ENCODE data around the gene ZNF57.

ZNF57 gene

DNA sequence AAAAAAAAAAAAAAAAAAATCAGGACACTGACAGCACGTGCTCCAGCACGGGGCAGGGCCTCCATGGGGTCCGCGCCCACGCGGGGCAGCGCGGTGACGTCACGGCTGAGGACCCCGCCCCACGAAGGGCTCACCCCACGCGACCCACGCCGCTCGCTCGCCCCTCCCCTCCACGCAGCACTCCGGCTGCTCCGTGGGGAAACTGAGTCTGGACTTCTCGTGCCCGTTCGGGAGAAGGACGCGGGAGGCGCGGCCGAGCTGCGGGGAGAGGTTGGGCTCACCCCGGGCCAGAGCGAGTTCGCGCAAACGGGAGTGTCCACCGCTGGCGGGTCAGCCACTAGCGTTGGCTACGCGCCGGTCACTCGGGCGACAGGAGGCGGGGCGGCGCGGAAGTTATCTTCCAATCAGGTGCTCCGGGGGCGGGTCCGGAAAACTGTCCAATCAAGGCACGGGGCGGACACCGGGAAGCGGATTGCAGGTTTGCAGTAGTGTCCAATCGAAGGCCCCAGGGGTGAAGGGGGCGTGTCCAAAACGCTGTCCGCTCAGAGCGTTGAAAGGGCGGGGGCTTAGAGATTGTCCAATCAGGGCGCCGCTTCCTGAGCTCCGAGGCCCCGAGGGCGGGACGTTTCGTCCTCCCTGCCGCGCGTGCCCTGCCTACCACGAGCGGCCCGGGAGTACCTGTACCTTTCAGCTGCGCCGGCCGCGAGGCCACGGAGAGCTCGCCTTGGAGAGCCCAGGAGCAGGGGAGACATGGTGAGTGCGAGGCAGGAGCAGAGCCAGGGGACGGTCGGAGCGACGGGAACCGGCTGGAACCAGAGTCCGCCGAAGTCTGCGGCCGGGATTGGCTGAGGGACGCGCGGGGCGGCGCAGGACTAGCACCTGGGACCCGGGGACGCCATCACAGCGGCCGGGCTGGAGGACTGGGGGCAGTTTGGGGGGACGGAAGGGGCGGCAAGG is at the start of gene ZNF57:
TSS of gene ZNF57 (plus strand) at position 633 of the 957 bp plus-strand sequence. CDS start at position 751, 118 bp downstream.
- H3K27me3 ChIP-seq (ENCODE audit: control insufficient read depth, insufficient read depth, low read length), result no peaks in the 10 kb centered on the region

DNA sequence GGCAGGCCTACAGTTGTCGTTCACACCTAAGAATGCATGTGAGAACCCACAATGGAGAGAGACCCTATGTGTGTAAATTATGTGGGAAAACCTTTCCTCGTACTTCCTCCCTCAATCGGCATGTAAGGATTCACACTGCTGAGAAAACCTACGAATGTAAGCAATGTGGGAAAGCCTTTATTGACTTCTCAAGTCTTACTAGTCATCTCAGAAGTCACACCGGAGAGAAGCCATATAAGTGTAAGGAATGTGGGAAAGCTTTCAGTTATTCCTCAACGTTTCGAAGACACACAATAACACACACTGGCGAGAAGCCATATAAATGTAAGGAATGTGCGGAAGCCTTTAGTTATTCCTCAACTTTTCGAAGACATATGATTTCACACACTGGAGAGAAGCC is 48.1 kb upstream of the ZNF57 start:
- Histone ChIP-seq H3K36me3 (ENCODE audit: control insufficient read depth, insufficient read depth, low read length) (peaks cover 27% of the 10 kb centered on the region), H3K4me3 (ENCODE audit: low read depth, low read length) (no peak overlapping the region), H3K27me3 (ENCODE audit: control insufficient read depth, insufficient read depth, low read length) (no peaks in the 10 kb centered on the region), H3K4me1 (ENCODE audit: control insufficient read depth, insufficient read depth, low read length) (no peaks in the 10 kb centered on the region), H3K9ac (ENCODE audit: low read depth, low read length) (no peak overlapping the region), H3K9me3 (ENCODE audit: control insufficient read depth, insufficient read depth, low read length) (peaks cover 38% of the 10 kb centered on the region)

More for the DNA sequence above, at the start of gene ZNF57:
- Histone ChIP-seq H3K9me3 (ENCODE audit: control insufficient read depth, insufficient read depth, low read length) (peaks cover 3% of the 10 kb centered on the region), H3K4me3 (ENCODE audit: low read depth, low read length) (peak within 1 kb of the TSS; percentile 88), H3K36me3 (ENCODE audit: control insufficient read depth, insufficient read depth, low read length) (no peaks in the 10 kb centered on the region), H3K4me1 (ENCODE audit: control insufficient read depth, insufficient read depth, low read length) (no peaks in the 10 kb centered on the region), H3K9ac (ENCODE audit: low read depth, low read length) (peak within 1 kb of the TSS; percentile 60)

GRCh38 chr19:2853015-2853606 is 47.6 kb upstream of the ZNF57 start:
- H3K4me3 ChIP-seq (ENCODE audit: low read depth, low read length), result no peak overlapping the region
- peaks cover 27% of the 10 kb centered on the region for H3K36me3 ChIP-seq (ENCODE audit: control insufficient read depth, insufficient read depth, low read length)
- peaks cover 38% of the 10 kb centered on the region for H3K9me3 ChIP-seq (ENCODE audit: control insufficient read depth, insufficient read depth, low read length)
- no peak overlapping the region for H3K9ac ChIP-seq (ENCODE audit: low read depth, low read length)
- H3K27me3 ChIP-seq (ENCODE audit: control insufficient read depth, insufficient read depth, low read length), result no peaks in the 10 kb centered on the region
- no peaks in the 10 kb centered on the region for H3K4me1 ChIP-seq (ENCODE audit: control insufficient read depth, insufficient read depth, low read length)

- no peak overlapping the region for H3K9ac ChIP-seq (ENCODE audit: low read depth, low read length)
- peaks cover 47% of the 10 kb centered on the region for H3K9me3 ChIP-seq (ENCODE audit: control insufficient read depth, insufficient read depth, low read length)
- no peaks in the 10 kb centered on the region for H3K4me1 ChIP-seq (ENCODE audit: control insufficient read depth, insufficient read depth, low read length)
- no peaks in the 10 kb centered on the region for H3K27me3 ChIP-seq (ENCODE audit: control insufficient read depth, insufficient read depth, low read length)
- H3K36me3 ChIP-seq (ENCODE audit: control insufficient read depth, insufficient read depth, low read length), result peaks cover 27% of the 10 kb centered on the region
- H3K4me3 ChIP-seq (ENCODE audit: low read depth, low read length), result no peak overlapping the region
Observed at GRCh38 chr19:2854849-2855248, 45.9 kb upstream of the ZNF57 start.

DNA sequence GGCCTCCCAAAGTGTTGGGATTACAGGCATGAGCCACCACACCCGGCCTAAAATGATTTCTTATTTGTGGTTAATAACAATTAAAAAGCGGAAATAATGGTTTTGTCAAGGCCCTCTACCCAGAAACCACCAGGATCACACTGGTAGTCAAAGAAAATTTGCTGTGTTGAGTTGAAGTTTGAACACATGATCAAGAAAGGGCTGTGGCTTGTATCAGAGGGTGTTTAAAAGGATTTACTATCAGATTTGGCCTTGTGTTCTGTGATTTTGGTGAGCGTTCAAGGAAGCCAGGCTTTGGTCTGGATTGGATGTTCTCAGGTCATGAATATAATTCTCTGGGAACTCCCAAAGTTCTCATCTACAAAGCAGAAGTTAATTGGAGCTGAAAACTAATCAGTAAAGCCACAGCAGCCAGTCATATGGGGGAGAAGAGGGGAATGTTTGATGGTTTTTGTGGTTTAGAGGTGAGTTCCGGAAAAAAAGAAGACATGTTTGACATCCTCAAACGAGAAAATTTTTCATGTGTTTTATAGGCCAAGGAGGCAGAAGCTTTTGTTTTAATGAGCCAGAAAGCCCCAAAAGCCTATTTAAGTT is 44.2 kb upstream of the ZNF57 start:
- H3K9me3 ChIP-seq (ENCODE audit: control insufficient read depth, insufficient read depth, low read length), result peaks cover 40% of the 10 kb centered on the region
- H3K27me3 ChIP-seq (ENCODE audit: control insufficient read depth, insufficient read depth, low read length), result no peaks in the 10 kb centered on the region
- H3K4me1 ChIP-seq (ENCODE audit: control insufficient read depth, insufficient read depth, low read length), result no peaks in the 10 kb centered on the region
- H3K9ac ChIP-seq (ENCODE audit: low read depth, low read length), result no peak overlapping the region
- no peak overlapping the region for H3K4me3 ChIP-seq (ENCODE audit: low read depth, low read length)
- peaks cover 23% of the 10 kb centered on the region for H3K36me3 ChIP-seq (ENCODE audit: control insufficient read depth, insufficient read depth, low read length)

DNA sequence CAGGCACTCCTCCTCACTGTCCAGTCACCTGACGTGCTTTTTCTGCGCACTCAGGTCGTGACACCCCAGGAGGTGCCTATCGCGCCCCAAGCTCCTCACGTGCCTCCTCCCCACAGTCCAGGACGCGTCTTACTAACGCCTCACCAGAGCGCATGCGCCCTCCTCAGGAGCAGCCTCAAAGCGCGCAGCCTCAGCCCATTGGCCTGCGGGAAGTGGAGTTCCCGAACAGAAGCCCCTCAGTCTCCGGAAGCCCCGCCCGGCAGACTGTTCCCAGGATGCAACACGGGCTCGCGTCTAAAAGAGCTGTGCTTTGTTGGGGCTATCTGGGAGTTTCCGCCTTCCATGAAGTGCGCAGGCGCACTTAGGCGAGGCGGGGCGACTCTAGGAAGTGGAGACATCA is 41.9 kb upstream of the ZNF57 start:
- no peaks in the 10 kb centered on the region for H3K36me3 ChIP-seq (ENCODE audit: control insufficient read depth, insufficient read depth, low read length)
- H3K9ac ChIP-seq (ENCODE audit: low read depth, low read length), result no peak overlapping the region
- H3K4me3 ChIP-seq (ENCODE audit: low read depth, low read length), result no peak overlapping the region
- no peaks in the 10 kb centered on the region for H3K4me1 ChIP-seq (ENCODE audit: control insufficient read depth, insufficient read depth, low read length)
- H3K9me3 ChIP-seq (ENCODE audit: control insufficient read depth, insufficient read depth, low read length), result peaks cover 23% of the 10 kb centered on the region
- no peaks in the 10 kb centered on the region for H3K27me3 ChIP-seq (ENCODE audit: control insufficient read depth, insufficient read depth, low read length)

GRCh38 chr19:2863816-2864215 is 36.9 kb upstream of the ZNF57 start:
- no peak overlapping the region for H3K4me3 ChIP-seq (ENCODE audit: low read depth, low read length)
- H3K9ac ChIP-seq (ENCODE audit: low read depth, low read length), result no peak overlapping the region
- no peaks in the 10 kb centered on the region for H3K27me3 ChIP-seq (ENCODE audit: control insufficient read depth, insufficient read depth, low read length)
- peaks cover 8% of the 10 kb centered on the region for H3K9me3 ChIP-seq (ENCODE audit: control insufficient read depth, insufficient read depth, low read length)
- no peaks in the 10 kb centered on the region for H3K4me1 ChIP-seq (ENCODE audit: control insufficient read depth, insufficient read depth, low read length)
- no peaks in the 10 kb centered on the region for H3K36me3 ChIP-seq (ENCODE audit: control insufficient read depth, insufficient read depth, low read length)

DNA sequence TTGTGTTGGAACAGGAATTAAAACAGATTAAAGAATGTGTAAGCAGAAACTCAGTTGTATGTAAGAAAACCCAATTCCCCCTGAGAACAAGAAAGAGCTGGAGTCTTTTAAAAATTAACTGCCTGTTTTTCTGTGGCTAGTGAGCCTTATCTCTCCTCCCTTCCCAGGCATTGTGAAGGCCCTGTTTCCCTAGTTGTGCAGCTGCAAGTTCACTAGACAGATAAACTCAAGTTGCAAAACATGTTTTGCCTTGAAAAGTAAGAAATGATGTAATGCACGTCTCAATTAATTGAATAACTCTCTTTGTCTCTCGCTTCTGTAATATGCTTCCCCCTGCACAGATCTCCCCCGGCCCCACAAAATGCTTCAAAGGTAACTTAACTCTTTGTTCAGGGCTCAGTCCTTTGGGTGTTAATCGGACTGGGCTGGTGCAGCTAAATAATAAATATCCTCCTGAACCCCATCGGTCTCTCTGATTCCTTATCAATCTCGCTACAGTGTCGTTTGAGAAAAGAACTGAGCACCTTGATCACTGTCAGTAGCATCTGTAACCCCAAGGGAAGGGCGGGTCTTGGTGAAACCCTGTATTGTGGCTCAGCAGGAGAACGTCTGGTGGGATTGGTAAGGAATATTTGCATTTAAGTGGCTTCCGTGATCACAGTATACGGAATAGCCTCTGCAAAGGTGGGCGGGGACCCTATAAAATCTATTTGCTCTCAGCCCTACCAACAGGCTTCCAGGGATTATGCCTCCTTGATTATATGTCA is 35.2 kb upstream of the ZNF57 start:
- Histone ChIP-seq H3K4me1 (ENCODE audit: control insufficient read depth, insufficient read depth, low read length) (no peaks in the 10 kb centered on the region), H3K9me3 (ENCODE audit: control insufficient read depth, insufficient read depth, low read length) (peaks cover 5% of the 10 kb centered on the region), H3K36me3 (ENCODE audit: control insufficient read depth, insufficient read depth, low read length) (no peaks in the 10 kb centered on the region), H3K4me3 (ENCODE audit: low read depth, low read length) (no peak overlapping the region), H3K9ac (ENCODE audit: low read depth, low read length) (no peak overlapping the region), H3K27me3 (ENCODE audit: control insufficient read depth, insufficient read depth, low read length) (no peaks in the 10 kb centered on the region)

GRCh38 chr19:2866495-2867024 is 34.2 kb upstream of the ZNF57 start:
- Histone ChIP-seq H3K36me3 (ENCODE audit: control insufficient read depth, insufficient read depth, low read length) (no peaks in the 10 kb centered on the region), H3K4me1 (ENCODE audit: control insufficient read depth, insufficient read depth, low read length) (no peaks in the 10 kb centered on the region), H3K27me3 (ENCODE audit: control insufficient read depth, insufficient read depth, low read length) (no peaks in the 10 kb centered on the region), H3K4me3 (ENCODE audit: low read depth, low read length) (no peak overlapping the region), H3K9me3 (ENCODE audit: control insufficient read depth, insufficient read depth, low read length) (peaks cover 5% of the 10 kb centered on the region), H3K9ac (ENCODE audit: low read depth, low read length) (no peak overlapping the region)

DNA sequence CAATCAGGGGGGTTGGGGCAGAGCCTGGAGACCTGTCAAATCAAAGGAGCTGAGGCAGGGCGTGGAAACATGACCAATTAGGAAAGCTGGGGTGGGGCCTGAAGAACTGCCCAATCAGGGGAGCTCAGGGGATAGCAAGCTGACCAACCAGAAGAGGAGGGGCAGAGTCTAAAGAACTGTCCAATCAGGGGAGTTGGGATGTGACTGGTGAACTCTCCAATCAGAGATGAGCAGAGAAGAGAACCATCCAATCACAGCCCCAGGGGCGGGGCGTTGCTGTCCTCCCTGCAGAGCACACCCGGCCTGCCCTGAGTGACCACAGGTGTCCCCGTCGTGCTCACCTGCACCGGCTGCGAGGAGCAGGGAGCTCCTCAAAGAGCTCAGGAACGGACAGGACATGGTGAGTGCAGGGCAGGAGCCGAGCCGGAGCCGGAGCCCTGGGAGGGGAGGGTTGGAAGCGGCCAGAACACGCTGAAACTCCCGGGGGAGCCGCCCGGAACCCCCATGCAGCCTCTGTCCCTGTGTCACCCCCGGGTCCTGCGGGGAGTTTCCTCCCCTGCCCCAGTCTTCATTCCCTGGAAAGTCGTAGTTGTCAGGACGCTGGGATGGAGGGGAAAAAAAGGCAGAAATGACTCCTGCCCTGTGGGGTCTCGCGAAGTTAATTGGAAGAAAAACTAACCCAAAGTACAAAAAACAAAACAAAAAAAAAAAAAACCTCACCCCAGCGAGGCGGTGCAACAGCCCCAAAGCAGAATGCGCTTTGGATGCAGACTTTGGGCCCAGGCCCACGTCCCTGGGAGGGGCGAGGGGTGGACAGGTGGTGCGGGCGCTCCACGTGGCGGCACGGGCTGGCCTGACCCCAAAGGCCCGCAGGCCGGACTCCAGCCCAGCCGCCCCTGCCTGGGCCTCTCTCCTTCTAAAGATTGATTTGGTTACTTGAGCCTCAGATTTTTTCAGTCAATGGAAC is 33.4 kb upstream of the ZNF57 start, which contains the start of gene ZNF556:
TSS of gene ZNF556 (plus strand) at position 311 of the 967 bp plus-strand sequence. CDS start at position 398, 87 bp downstream.
- H3K9ac ChIP-seq (ENCODE audit: low read depth, low read length), result no peak within 1 kb of the TSS
- H3K4me3 ChIP-seq (ENCODE audit: low read depth, low read length), result no peak within 1 kb of the TSS
- no peaks in the 10 kb centered on the region for H3K36me3 ChIP-seq (ENCODE audit: control insufficient read depth, insufficient read depth, low read length)
- no peaks in the 10 kb centered on the region for H3K4me1 ChIP-seq (ENCODE audit: control insufficient read depth, insufficient read depth, low read length)
- H3K9me3 ChIP-seq (ENCODE audit: control insufficient read depth, insufficient read depth, low read length), result peaks cover 5% of the 10 kb centered on the region
- no peaks in the 10 kb centered on the region for H3K27me3 ChIP-seq (ENCODE audit: control insufficient read depth, insufficient read depth, low read length)

All from iPS-15b (cell line).